OCI-LY3 (cell line): Measurements from ENCODE around the gene ATIC.

Source experiments
- EZH2phosphoT487 ChIP-seq: fragments of 200-600 bp; shearing (Covaris generic); IDR thresholded peaks from 2 replicates; pipeline ENCODE4 v1.6.1; 2018; ENCODE audit warnings: antibody characterized with exemption, mixed run types, low read depth
- TF ChIP-seq, protein P1 (sequence below): fragments of 200-600, 300-600 bp; sonication (generic); IDR thresholded peaks from 2 replicates; pipeline ENCODE4 v1.5.1; 2014; ENCODE audit warnings: antibody characterized with exemption, low read length, low read depth

DNA sequence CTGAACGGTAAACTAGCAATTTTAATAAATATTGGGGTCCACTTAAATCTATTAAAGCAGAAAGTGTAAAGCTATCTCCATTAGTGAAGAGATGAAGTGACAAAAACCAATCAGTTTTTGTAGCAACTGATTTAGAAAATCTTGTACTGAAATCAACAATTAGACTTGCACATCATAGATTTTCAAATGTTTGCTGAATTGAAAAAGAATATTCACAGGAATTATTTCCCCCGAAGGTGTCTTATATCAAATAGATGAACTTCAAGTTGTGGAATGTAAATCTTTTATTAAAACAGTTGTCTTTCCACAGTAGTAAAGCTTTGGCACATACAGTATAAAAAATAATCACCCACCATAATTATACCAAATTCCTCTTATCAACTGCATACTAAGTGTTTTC is 48.7 kb downstream of the ATIC start:
- TF ChIP-seq, protein P1, sequence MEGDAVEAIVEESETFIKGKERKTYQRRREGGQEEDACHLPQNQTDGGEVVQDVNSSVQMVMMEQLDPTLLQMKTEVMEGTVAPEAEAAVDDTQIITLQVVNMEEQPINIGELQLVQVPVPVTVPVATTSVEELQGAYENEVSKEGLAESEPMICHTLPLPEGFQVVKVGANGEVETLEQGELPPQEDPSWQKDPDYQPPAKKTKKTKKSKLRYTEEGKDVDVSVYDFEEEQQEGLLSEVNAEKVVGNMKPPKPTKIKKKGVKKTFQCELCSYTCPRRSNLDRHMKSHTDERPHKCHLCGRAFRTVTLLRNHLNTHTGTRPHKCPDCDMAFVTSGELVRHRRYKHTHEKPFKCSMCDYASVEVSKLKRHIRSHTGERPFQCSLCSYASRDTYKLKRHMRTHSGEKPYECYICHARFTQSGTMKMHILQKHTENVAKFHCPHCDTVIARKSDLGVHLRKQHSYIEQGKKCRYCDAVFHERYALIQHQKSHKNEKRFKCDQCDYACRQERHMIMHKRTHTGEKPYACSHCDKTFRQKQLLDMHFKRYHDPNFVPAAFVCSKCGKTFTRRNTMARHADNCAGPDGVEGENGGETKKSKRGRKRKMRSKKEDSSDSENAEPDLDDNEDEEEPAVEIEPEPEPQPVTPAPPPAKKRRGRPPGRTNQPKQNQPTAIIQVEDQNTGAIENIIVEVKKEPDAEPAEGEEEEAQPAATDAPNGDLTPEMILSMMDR: no peak
- no peak for TF ChIP-seq EZH2phosphoT487
